WTC11 (cell line): ENCODE results near the gene SLC6A16. TPM values are rescaled to one million over a fixed set of nuclear protein-coding genes. Genes with fewer than 3 reads are reported as not detected.
"Not testable (repeated sequence)": the region's sequence is repeated elsewhere in the genome, so short reads cannot be mapped to it uniquely, and the experiment has no call there.

Experiments
- ATAC-seq: fragments of 200-7000 bp; cut with Tn5 transposase; 2 replicates; pipeline ENCODE4 v1.10.0; 2021; ENCODE audit warnings: mild to moderate bottlenecking, moderate library complexity
- CTCF ChIA-PET: fragments of 300-600 bp; sonication (Branson Sonifier 250); formaldehyde crosslinking; loops from one replicate; lab custom pipeline; 2021; ENCODE audit warnings: antibody characterized with exemption; lab: Charles Lee
- POLR2A ChIA-PET: fragments of 350-600 bp; sonication (Branson Sonifier 250); formaldehyde crosslinking; loops from one replicate; lab custom pipeline; 2021; ENCODE audit warnings: antibody characterized with exemption; lab: Charles Lee
- DNase-seq: peaks from one replicate; pipeline ENCODE4 v3.0.0; 2021; ENCODE audit warnings: low spot score
- H3K27ac Mint-ChIP-seq: 2 replicates; pipeline ENCODE4 v1.8.0; 2021; ENCODE audit warnings: mixed read lengths
- H3K27me3 Mint-ChIP-seq: 2 replicates; pipeline ENCODE4 v1.8.0; 2021; ENCODE audit warnings: low read depth, mild to moderate bottlenecking, moderate library complexity, mixed read lengths
- H3K36me3 Mint-ChIP-seq: 2 replicates; pipeline ENCODE4 v1.8.0; 2021; ENCODE audit warnings: mixed read lengths
- H3K4me1 Mint-ChIP-seq: 2 replicates; pipeline ENCODE4 v1.8.0; 2022; ENCODE audit warnings: mixed read lengths
- H3K4me3 Mint-ChIP-seq: 2 replicates; pipeline ENCODE4 v1.8.0; 2021; ENCODE audit warnings: mild to moderate bottlenecking, moderate library complexity, mixed read lengths
- H3K9me3 Mint-ChIP-seq: 2 replicates; pipeline ENCODE4 v1.8.0; 2021; ENCODE audit warnings: mixed read lengths
- CBFB ChIP-seq: sonication (generic); formaldehyde crosslinking; IDR thresholded peaks from 2 replicates; pipeline ENCODE4 v1.8.1; 2022; ENCODE audit warnings: mild to moderate bottlenecking, low read depth, missing genetic modification reagents
- CREM ChIP-seq: sonication (generic); formaldehyde crosslinking; IDR thresholded peaks from 2 replicates; pipeline ENCODE4 v1.8.1; 2022; ENCODE audit warnings: mild to moderate bottlenecking, missing genetic modification reagents, moderate library complexity
- ELF4 ChIP-seq: sonication (generic); formaldehyde crosslinking; IDR thresholded peaks from 2 replicates; pipeline ENCODE4 v1.8.1; 2022; ENCODE audit warnings: low read depth, mild to moderate bottlenecking, moderate library complexity, missing genetic modification reagents
- FOXJ3 ChIP-seq: sonication (generic); formaldehyde crosslinking; IDR thresholded peaks from 2 replicates; pipeline ENCODE4 v1.9.0; 2021; ENCODE audit warnings: missing genetic modification reagents, mild to moderate bottlenecking, borderline replicate concordance
- GTF2I ChIP-seq: fragments of 250-450 bp; sonication (Bioruptor Pico); conservative IDR thresholded peaks from 2 replicates; pipeline ENCODE4 v1.4.0; 2021; ENCODE audit warnings: mild to moderate bottlenecking
- RORB ChIP-seq: fragments of 250-450 bp; sonication (Bioruptor Pico); IDR thresholded peaks from 2 replicates; pipeline ENCODE4 v1.9.0; 2021; ENCODE audit warnings: mild to moderate bottlenecking
- SOX15 ChIP-seq: fragments of 250-450 bp; sonication (Bioruptor Pico); IDR thresholded peaks from 2 replicates; pipeline ENCODE4 v1.9.0; 2021; ENCODE audit warnings: mild to moderate bottlenecking
- TCF7 ChIP-seq: sonication (generic); formaldehyde crosslinking; IDR thresholded peaks from 2 replicates; pipeline ENCODE4 v1.8.0; 2022; ENCODE audit warnings: mild to moderate bottlenecking, low read depth, missing genetic modification reagents, moderate library complexity
- ZNF219 ChIP-seq: sonication (generic); formaldehyde crosslinking; IDR thresholded peaks from 2 replicates; pipeline ENCODE4 v1.8.0; 2023; ENCODE audit warnings: missing genetic modification reagents, mild to moderate bottlenecking, borderline replicate concordance
- ZNF232 ChIP-seq: sonication (generic); formaldehyde crosslinking; IDR thresholded peaks from 2 replicates; pipeline ENCODE4 v1.8.0; 2022; ENCODE audit warnings: mild to moderate bottlenecking, missing genetic modification reagents
- ZNF416 ChIP-seq: fragments of 250-450 bp; sonication (Bioruptor Pico); IDR thresholded peaks from 2 replicates; pipeline ENCODE4 v1.9.0; 2021; ENCODE audit warnings: mild to moderate bottlenecking, inconsistent platforms
- ZNF423 ChIP-seq: fragments of 250-450 bp; sonication (Bioruptor Pico); IDR thresholded peaks from 2 replicates; pipeline ENCODE4 v2.1.2; 2022; ENCODE audit warnings: mild to moderate bottlenecking, moderate library complexity
- total RNA-seq: library from RNA; stranded (reverse); gene quantifications from 3 replicates; pipeline ENCODE4 v1.2.3, GENCODE V29; 2021
- TF ChIP-seq, protein P1 (sequence below): sonication (generic); formaldehyde crosslinking; IDR thresholded peaks from 2 replicates; pipeline ENCODE4 v1.8.1; 2022; ENCODE audit warnings: missing genetic modification reagents, borderline replicate concordance
- TF ChIP-seq, protein P2 (sequence below): fragments of 200-600 bp; IDR thresholded peaks from 2 replicates; pipeline ENCODE4 v1.8.0; 2022; ENCODE audit warnings: antibody characterized with exemption
- TF ChIP-seq, protein P3 (sequence below): sonication (generic); formaldehyde crosslinking; IDR thresholded peaks from 2 replicates; pipeline ENCODE4 v1.8.1; 2022; ENCODE audit warnings: low read depth, missing genetic modification reagents, borderline replicate concordance
- TF ChIP-seq, protein P4 (sequence below): sonication (generic); formaldehyde crosslinking; IDR thresholded peaks from 2 replicates; pipeline ENCODE4 v1.8.1; 2023; ENCODE audit warnings: mild to moderate bottlenecking, missing genetic modification reagents
- TF ChIP-seq, protein P5 (sequence below): fragments of 250-450 bp; sonication (Bioruptor Pico); IDR thresholded peaks from 2 replicates; pipeline ENCODE4 v1.9.0; 2021; ENCODE audit warnings: mild to moderate bottlenecking
- TF ChIP-seq, protein P6 (sequence below): sonication (generic); formaldehyde crosslinking; IDR thresholded peaks from 2 replicates; pipeline ENCODE4 v1.8.1; 2023; ENCODE audit warnings: mild to moderate bottlenecking, missing genetic modification reagents, moderate library complexity

The SLC6A16 gene
- total RNA-seq, 1 experiment from 2014 or later, result 1.5 TPM

DNA sequence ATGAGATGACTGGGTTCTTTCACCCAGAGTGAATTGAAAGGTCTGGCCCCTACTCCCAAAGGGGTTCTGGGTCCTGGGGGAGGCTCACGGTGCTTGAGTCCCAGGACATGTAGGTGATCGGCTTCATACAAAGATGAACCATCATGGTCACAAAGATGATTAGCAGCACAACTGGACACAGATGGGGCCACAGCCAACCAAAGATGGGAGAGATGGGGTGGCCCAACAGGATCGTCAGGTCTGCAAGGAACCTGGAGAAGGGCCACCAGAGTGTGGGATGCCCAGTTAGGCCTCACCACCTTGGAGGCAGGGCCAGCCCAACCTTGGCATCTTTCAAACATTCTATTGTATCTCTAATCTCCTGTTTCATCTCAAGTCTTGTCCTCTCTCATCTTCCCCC is 34.5 kb downstream of the SLC6A16 start:
- Mint-ChIP-seq H3K27ac (no peak overlapping the region), H3K36me3 (peaks cover 8% of the 10 kb centered on the region), H3K9me3 (peaks cover 11% of the 10 kb centered on the region), H3K4me1 (no peaks in the 10 kb centered on the region), H3K4me3 (no peak overlapping the region), H3K27me3 (peaks cover 21% of the 10 kb centered on the region)
- ChIA-PET POLR2A (no interaction called here), CTCF (no interaction called here)
- ATAC-seq (no peak), DNase-seq (no peak)
- TF ChIP-seq ZNF232 (CRISPR knock-in tag) (no peak), GTF2I (CRISPR knock-in tag) (no peak), CBFB (CRISPR knock-in tag) (no peak), RORB (no peak), FOXJ3 (no peak)
- TF ChIP-seq, protein P1, sequence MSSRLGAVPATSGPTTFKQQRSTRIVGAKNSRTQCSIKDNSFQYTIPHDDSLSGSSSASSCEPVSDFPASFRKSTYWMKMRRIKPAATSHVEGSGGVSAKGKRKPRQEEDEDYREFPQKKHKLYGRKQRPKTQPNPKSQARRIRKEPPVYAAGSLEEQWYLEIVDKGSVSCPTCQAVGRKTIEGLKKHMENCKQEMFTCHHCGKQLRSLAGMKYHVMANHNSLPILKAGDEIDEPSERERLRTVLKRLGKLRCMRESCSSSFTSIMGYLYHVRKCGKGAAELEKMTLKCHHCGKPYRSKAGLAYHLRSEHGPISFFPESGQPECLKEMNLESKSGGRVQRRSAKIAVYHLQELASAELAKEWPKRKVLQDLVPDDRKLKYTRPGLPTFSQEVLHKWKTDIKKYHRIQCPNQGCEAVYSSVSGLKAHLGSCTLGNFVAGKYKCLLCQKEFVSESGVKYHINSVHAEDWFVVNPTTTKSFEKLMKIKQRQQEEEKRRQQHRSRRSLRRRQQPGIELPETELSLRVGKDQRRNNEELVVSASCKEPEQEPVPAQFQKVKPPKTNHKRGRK (CRISPR knock-in tag), result no peak
- TF ChIP-seq, protein P2, sequence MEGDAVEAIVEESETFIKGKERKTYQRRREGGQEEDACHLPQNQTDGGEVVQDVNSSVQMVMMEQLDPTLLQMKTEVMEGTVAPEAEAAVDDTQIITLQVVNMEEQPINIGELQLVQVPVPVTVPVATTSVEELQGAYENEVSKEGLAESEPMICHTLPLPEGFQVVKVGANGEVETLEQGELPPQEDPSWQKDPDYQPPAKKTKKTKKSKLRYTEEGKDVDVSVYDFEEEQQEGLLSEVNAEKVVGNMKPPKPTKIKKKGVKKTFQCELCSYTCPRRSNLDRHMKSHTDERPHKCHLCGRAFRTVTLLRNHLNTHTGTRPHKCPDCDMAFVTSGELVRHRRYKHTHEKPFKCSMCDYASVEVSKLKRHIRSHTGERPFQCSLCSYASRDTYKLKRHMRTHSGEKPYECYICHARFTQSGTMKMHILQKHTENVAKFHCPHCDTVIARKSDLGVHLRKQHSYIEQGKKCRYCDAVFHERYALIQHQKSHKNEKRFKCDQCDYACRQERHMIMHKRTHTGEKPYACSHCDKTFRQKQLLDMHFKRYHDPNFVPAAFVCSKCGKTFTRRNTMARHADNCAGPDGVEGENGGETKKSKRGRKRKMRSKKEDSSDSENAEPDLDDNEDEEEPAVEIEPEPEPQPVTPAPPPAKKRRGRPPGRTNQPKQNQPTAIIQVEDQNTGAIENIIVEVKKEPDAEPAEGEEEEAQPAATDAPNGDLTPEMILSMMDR, result no peak

DNA sequence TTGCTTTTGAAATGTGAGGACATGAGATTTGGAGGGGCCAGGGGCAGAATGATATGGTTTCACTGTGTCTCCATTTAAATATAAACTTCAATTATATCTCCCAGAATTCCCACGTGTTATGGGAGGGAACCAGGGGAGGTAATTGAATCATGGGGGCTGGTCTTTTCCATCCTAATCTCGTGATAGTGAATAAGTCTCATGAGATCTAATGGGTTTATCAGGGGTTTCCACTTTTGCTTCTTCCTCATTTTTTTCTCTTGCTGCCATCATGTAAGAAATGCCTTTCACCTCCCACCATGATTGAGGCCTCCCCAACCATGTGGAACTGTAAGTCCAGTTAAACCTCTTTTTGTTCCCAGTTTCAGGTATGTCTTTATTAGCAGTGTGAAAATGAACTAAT is 35.7 kb downstream of the SLC6A16 start:
- DNase-seq, POLR2A ChIA-PET, H3K4me1 Mint-ChIP-seq, H3K27ac Mint-ChIP-seq, H3K36me3 Mint-ChIP-seq, H3K4me3 Mint-ChIP-seq, ATAC-seq: not testable (repeated sequence)
- Mint-ChIP-seq H3K27me3 (peaks cover 19% of the 10 kb centered on the region), H3K9me3 (peaks cover 11% of the 10 kb centered on the region)
- CTCF ChIA-PET, result interaction anchor here (0.6 to 1.5 kb wide), 3 partner anchors 12 to 44 kb away, joined by 3 to 7 read pairs (median 4); no protein-coding TSS in a partner anchor

DNA sequence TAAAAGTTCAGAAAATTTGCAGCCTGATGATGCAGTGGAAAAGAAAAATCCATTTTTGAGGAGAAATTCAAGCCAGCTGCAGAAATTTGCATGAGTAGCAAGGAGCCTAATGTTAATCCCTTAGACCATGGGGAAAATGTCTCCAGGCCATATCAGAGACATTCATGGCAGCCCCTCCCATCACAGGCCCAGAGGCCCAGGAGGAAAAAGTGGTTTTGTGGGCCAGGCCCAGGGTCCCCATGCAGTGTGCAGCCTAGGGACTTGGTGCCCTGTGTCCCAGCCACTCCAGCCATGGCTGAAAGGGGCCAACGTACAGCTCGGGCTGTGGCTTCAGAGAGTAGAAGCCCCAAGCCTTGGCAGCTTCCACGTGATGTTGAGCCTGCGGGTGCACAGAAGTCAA is 36.8 kb downstream of the SLC6A16 start:
- H3K4me3 Mint-ChIP-seq, POLR2A ChIA-PET, H3K4me1 Mint-ChIP-seq, H3K27ac Mint-ChIP-seq, ATAC-seq, DNase-seq, H3K36me3 Mint-ChIP-seq: not testable (repeated sequence)
- Mint-ChIP-seq H3K27me3 (peaks cover 19% of the 10 kb centered on the region), H3K9me3 (peaks cover 11% of the 10 kb centered on the region)
- CTCF ChIA-PET, result interaction anchor here (0.9 to 1.5 kb wide), 2 partner anchors 13 to 39 kb away, joined by 4 to 7 read pairs; no protein-coding TSS in a partner anchor

DNA sequence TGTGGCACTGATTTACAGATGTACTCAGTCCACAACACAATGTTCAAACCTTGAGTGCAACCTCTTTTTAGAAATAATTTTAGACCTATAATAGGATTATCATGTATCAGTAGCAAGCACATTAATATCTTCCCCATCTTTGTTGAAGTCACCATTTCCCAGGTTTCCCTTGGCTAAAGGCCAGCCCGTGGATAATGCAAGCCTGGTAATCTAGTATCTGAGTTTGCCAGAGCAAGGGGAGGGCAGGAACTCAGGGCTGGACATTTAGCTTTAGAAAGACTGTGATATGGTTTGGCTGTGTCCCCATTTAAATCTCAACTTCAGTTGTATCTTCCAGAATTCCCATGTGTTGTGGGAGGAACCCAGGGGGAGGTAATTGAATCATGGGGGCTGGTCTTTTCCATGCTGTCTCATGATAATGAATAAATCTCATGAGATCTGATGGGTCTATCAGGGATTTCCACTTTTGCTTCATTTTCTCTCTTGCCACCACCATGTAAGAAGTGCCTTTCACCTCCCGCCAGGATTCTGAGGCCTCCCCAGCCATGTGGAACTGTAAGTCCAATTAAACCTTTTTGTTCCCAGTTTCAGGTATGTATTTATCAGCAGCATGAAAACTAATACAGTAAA is 37.7 kb downstream of the SLC6A16 start:
- no peak for ATAC-seq

DNA sequence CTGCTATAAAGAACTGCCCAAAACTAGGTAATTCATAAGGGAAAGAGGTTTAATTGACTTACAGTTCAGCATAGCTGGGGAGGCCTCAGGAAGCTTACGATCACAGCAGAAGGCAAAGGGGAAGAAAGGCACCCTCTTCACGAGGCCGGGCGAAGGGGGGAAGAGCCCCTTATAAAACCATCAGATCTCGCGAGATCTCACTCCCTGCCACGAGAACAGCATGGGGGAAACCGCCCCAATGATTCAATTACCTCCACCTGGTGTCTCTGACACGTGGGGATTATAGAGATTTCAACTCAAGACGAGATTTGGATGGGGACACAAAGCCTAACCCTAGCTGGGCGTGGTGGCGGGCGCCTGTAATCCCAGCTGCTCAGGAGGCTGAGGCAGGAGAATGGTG is 42.8 kb downstream of the SLC6A16 start:
- H3K27me3 Mint-ChIP-seq, result peaks cover 12% of the 10 kb centered on the region
- POLR2A ChIA-PET, result no interaction called here
- H3K4me3 Mint-ChIP-seq, result no peak overlapping the region
- peaks cover 2% of the 10 kb centered on the region for H3K9me3 Mint-ChIP-seq
- H3K4me1 Mint-ChIP-seq, result no peaks in the 10 kb centered on the region
- H3K36me3 Mint-ChIP-seq, result no peaks in the 10 kb centered on the region
- no peak for ATAC-seq
- H3K27ac Mint-ChIP-seq, result no peak overlapping the region
- CTCF ChIA-PET, result interaction anchor here (1.4 to 2.1 kb wide), 2 partner anchors 19 to 46 kb away, joined by 5 to 10 read pairs; no protein-coding TSS in a partner anchor
- DNase-seq, result no peak
- TF ChIP-seq ZNF423 (CRISPR knock-in tag), result no peak
- TF ChIP-seq, protein P3, sequence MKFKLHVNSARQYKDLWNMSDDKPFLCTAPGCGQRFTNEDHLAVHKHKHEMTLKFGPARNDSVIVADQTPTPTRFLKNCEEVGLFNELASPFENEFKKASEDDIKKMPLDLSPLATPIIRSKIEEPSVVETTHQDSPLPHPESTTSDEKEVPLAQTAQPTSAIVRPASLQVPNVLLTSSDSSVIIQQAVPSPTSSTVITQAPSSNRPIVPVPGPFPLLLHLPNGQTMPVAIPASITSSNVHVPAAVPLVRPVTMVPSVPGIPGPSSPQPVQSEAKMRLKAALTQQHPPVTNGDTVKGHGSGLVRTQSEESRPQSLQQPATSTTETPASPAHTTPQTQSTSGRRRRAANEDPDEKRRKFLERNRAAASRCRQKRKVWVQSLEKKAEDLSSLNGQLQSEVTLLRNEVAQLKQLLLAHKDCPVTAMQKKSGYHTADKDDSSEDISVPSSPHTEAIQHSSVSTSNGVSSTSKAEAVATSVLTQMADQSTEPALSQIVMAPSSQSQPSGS (CRISPR knock-in tag), result no peak
- no peak for TF ChIP-seq ELF4 (CRISPR knock-in tag)
- TF ChIP-seq, protein P4, sequence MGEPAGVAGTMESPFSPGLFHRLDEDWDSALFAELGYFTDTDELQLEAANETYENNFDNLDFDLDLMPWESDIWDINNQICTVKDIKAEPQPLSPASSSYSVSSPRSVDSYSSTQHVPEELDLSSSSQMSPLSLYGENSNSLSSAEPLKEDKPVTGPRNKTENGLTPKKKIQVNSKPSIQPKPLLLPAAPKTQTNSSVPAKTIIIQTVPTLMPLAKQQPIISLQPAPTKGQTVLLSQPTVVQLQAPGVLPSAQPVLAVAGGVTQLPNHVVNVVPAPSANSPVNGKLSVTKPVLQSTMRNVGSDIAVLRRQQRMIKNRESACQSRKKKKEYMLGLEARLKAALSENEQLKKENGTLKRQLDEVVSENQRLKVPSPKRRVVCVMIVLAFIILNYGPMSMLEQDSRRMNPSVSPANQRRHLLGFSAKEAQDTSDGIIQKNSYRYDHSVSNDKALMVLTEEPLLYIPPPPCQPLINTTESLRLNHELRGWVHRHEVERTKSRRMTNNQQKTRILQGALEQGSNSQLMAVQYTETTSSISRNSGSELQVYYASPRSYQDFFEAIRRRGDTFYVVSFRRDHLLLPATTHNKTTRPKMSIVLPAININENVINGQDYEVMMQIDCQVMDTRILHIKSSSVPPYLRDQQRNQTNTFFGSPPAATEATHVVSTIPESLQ, result no peak
- TF ChIP-seq, protein P5, sequence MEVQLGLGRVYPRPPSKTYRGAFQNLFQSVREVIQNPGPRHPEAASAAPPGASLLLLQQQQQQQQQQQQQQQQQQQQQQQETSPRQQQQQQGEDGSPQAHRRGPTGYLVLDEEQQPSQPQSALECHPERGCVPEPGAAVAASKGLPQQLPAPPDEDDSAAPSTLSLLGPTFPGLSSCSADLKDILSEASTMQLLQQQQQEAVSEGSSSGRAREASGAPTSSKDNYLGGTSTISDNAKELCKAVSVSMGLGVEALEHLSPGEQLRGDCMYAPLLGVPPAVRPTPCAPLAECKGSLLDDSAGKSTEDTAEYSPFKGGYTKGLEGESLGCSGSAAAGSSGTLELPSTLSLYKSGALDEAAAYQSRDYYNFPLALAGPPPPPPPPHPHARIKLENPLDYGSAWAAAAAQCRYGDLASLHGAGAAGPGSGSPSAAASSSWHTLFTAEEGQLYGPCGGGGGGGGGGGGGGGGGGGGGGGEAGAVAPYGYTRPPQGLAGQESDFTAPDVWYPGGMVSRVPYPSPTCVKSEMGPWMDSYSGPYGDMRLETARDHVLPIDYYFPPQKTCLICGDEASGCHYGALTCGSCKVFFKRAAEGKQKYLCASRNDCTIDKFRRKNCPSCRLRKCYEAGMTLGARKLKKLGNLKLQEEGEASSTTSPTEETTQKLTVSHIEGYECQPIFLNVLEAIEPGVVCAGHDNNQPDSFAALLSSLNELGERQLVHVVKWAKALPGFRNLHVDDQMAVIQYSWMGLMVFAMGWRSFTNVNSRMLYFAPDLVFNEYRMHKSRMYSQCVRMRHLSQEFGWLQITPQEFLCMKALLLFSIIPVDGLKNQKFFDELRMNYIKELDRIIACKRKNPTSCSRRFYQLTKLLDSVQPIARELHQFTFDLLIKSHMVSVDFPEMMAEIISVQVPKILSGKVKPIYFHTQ, result no peak
- no peak for TF ChIP-seq CBFB (CRISPR knock-in tag)

More for the DNA sequence above, 37.7 kb downstream of the SLC6A16 start:
- ChIA-PET POLR2A (no interaction called here), CTCF (no interaction called here)
- H3K4me3 Mint-ChIP-seq, result no peak overlapping the region
- peaks cover 11% of the 10 kb centered on the region for H3K9me3 Mint-ChIP-seq
- no peaks in the 10 kb centered on the region for H3K4me1 Mint-ChIP-seq
- H3K27me3 Mint-ChIP-seq, result peaks cover 19% of the 10 kb centered on the region
- no peak for DNase-seq
- TF ChIP-seq CREM (CRISPR knock-in tag) (no peak), ZNF219 (CRISPR knock-in tag) (no peak), SOX15 (CRISPR knock-in tag) (no peak), ZNF416 (no peak), TCF7 (CRISPR knock-in tag) (no peak)
- TF ChIP-seq, protein P6, sequence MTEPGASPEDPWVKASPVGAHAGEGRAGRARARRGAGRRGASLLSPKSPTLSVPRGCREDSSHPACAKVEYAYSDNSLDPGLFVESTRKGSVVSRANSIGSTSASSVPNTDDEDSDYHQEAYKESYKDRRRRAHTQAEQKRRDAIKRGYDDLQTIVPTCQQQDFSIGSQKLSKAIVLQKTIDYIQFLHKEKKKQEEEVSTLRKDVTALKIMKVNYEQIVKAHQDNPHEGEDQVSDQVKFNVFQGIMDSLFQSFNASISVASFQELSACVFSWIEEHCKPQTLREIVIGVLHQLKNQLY (CRISPR knock-in tag), result no peak
- H3K27ac Mint-ChIP-seq, result no peak overlapping the region
- peaks cover 8% of the 10 kb centered on the region for H3K36me3 Mint-ChIP-seq
